GM10248 (cell line): ENCODE data around the gene HSF4.

Experiments
- CTCF ChIA-PET: fragments of 300-600 bp; sonication (Branson Sonifier 250); formaldehyde crosslinking; extraction: SDS; loops from one replicate; lab custom pipeline; 2021; ENCODE audit warnings: antibody characterized with exemption; lab: Yijun Ruan, JAX
- POLR2A ChIA-PET: fragments of 350-650 bp; sonication (Branson Sonifier 250); formaldehyde crosslinking; extraction: SDS; loops from one replicate; lab custom pipeline; 2020; ENCODE audit warnings: antibody characterized with exemption; lab: Yijun Ruan, JAX
- DNase-seq: peaks from one replicate; pipeline ENCODE4 v3.0.0; 2012; ENCODE audit errors: extremely low spot score
- CTCF ChIP-seq: IDR thresholded peaks from 2 replicates; pipeline ENCODE4 v1.5.1; 2012; ENCODE audit warnings: mild to moderate bottlenecking, low read depth; ENCODE audit errors: extremely low read depth, missing control alignments, control extremely low read depth

HSF4 gene

GRCh38 chr16:67183627-67184452 lies 19.3 kb downstream of the HSF4 start, which contains the start of gene MATCAP1:
TSS of gene MATCAP1 (minus strand) at chr16:67183963. CDS start at chr16:67180610, 3,353 bp downstream.
- POLR2A ChIA-PET = no interaction called here
- CTCF ChIA-PET = interaction anchor here (1.2 to 4.3 kb wide), 19 partner anchors 9 to 303 kb away, joined by 3 to 45 read pairs (median 7); partner anchors contain the start of genes B3GNT9, FHOD1, NOL3 and PDP2
- no peak for TF ChIP-seq CTCF
- DNase-seq = peak; percentile 99

DNA sequence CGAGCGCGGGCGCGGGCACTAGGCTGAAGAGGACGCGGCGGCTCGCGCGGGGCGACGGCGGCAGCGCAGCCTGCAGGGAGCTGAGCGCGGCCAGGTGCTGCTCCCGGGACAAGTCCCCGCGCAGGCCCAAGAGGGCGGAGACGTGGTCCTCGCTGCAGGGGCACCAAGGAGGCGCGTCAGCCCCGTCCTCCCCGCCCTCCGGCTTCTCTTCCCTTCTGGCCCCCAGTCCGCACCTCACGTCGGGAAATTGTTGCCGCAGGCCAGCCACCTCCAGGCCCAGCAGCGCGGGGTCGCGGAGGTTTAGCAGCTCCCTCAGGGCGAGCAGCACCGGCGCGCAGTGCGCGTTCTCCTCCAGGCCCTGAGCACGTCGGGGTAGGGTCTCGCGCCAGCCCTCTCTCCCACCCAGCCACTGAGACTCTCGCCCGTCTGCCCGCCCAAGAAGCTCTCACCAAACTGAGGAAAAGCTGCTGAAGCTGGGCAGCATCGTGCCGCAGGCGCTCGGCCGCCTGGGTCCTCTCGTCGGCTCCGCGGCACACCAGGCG lies 20.0 kb downstream of the HSF4 start:
- TF ChIP-seq CTCF = no peak
- no peak for DNase-seq
- CTCF ChIA-PET = interaction anchor here (0.8 to 4.3 kb wide), 39 partner anchors 10 to 362 kb away, joined by 3 to 45 read pairs (median 5); partner anchors contain the start of genes B3GNT9, FHOD1, HSF4 and NOL3
- POLR2A ChIA-PET = no interaction called here

GRCh38 chr16:67184995-67185650 lies 20.6 kb downstream of the HSF4 start:
- DNase-seq = peak; percentile 81
- ChIA-PET POLR2A (no interaction called here), CTCF (interaction anchor here (0.6 to 4.3 kb wide), 44 partner anchors 10 to 362 kb away, joined by 3 to 45 read pairs (median 5); partner anchors contain the start of genes B3GNT9, FHOD1, HSF4 and NOL3)
- TF ChIP-seq CTCF = peak; percentile 96

GRCh38 chr16:67185651-67186134 lies 21.1 kb downstream of the HSF4 start:
- POLR2A ChIA-PET = no interaction called here
- TF ChIP-seq CTCF = no peak
- no peak for DNase-seq
- CTCF ChIA-PET = interaction anchor here (0.6 to 4.3 kb wide), 40 partner anchors 9 to 361 kb away, joined by 3 to 45 read pairs (median 5); partner anchors contain the start of genes B3GNT9, FHOD1, HSF4 and NOL3

GRCh38 chr16:67186550-67186950 lies 22.0 kb downstream of the HSF4 start:
- ChIA-PET POLR2A (no interaction called here), CTCF (interaction anchor here (1.4 to 4.3 kb wide), 8 partner anchors 12 to 222 kb away, joined by 3 to 45 read pairs (median 8); partner anchors contain the start of gene NOL3)
- TF ChIP-seq CTCF = no peak
- no peak for DNase-seq
